ENCODE data around the gene RABEP1.
"Not testable (repeated sequence)": the region's sequence is repeated elsewhere in the genome, so short reads cannot be mapped to it uniquely, and the experiment has no call there.

Gene RABEP1

DNA sequence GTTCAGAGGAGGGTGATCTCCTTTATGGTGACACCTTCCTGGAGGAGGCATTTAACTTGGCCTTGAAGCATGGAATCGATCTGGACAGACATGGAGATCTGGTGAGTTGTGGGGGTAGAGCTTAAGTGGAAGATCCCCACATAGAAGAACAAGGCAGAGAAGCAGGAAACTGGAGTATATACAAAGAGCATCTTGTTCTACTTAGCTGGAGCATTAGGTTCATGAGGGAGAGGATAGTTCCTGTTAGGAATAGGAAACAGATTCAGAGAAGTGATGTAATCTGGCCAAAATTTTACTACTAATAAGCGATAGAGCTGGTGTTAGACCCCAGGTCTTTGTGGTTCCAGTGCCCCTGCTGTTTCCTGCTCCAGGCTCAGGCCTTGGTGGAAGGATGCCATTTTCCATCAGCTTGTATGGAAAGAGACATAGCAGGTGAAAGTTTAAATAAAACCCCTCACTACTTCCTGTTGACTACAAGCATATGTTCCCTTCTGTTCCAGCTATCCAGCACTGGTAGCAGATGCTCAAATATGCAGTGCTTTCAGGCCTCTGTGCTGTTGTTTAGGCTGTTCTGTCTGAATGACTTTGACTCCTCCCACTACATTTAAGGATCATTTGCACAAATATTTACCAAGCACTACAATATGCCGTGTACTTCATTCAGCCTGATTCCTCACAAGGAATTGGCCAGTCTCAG lies 147.3 kb downstream of the RABEP1 start:
- no peak for DNase-seq

DNA sequence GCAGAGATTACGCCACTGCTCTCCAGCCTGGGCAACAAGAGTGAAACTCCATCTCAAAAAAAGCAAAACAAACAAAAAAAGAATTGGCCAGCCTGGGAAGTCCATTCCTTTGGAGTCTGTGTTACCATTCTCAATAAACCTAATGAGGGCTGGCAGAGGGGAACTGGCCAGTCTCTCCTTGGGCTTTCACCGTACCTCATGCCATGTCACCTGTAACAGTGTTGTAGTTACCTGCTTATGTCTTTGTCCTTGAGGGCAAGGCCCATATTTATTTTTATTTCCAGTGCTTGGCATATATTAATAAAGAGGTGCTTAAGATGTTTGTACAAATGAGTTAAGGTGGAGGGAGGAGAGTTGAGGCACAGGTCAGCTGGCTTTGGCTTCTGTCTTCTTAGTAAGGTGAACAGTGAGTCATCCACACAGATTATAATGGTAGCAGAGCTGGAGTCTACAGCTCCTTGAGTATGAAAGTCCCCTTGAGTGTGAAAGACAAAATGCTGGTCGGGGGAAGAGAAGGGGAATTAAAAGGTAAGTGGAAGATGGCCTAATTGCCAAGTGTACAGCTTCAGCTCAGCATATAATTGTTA lies 148.4 kb downstream of the RABEP1 start:
- no peak for DNase-seq

DNA sequence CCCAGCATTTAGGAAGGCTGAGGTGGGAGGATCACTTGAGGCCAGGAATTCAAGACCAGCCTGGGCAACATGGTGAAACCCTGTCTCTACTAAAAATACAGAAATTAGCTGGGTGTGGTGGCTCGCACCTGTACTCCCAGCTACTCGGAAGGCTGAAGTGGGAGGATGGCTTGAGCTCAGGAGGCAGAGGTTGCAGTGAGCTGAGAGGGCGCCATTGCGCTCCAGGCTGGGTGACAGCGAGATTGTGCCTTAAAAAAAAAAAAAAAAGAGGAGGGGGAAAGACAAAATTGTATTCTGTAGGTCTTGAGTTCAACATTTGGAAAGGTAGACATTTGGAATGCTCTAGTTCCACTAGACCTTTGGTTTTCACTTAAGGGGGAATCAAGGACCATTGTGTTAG lies 149.2 kb downstream of the RABEP1 start:
- not testable (repeated sequence) for DNase-seq

DNA sequence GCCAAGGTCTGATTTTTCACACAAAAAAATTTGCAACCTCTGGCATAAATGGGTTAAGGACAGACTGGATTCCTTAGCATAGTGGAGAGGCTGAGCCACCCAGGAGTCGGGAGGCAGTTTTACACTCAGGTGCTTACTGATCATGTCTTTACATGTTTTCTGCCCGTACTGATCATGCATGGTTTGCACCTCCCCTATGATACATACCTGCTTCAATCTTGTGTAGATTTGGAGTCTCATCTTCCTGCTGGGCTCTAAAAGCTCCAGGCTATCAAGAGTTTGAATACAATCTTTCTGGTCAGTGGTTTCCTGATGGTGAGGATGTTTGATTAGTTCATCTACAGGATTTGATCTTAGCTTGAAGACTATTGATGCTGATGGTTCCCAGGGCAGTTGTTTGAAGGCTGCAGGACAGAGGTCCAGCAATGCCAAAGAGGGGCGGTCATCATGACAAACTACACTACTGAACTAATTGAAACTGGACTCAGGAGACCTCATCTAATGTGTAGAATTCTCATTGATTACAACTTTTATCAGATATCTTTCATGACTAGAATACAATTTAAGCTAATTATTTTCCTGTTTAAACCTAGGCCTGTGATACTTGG lies 150.0 kb downstream of the RABEP1 start:
- no peak for DNase-seq

DNA sequence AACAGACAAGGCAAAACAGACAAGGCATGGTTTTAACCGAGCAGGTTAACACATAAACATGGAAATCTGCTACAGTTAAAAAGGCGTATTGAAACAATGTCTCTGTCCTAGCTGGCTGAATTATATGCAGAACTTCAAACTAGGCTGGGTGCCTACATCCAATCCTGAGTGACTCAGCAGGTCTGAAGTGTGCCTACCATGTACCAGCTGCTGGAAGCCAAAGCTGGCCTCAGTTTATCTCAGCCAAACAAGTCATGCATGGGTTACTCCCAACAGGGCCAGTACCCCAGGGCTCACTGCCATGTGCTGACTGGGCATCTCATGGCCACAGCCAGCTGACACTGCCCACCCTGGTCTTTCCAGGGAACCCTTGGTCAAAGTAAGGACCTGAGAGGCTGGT lies 152.9 kb downstream of the RABEP1 start:
- DNase-seq: no peak

Measured in activated naive CD4-positive, alpha-beta T cell treated with Interleukin-2 at 50 U/mL for 16 hours (primary cell).